Omental fat pad (tissue), 4 donors: Measurements from ENCODE around the gene MPST. TPM values are rescaled to one million over a fixed set of nuclear protein-coding genes. Genes with fewer than 3 reads are reported as not detected.

Source experiments
- ATAC-seq: fragments of 150-250 bp; one replicate; pipeline ENCODE4 v1.9.1; 2016; ENCODE audit warnings: mild to moderate bottlenecking, moderate library complexity; ENCODE audit not compliant: low FRiP score
- DNase-seq: peaks from one replicate; pipeline ENCODE4 v3.0.0-alpha.2; 2019; ENCODE audit warnings: low spot score
- CTCF ChIP-seq, 3 donors: fragments of 450-650 bp; IDR thresholded peaks; one replicate each; pipeline ENCODE4 v1.5.1; 2016 to 2017; ENCODE audit warnings: antibody characterized with exemption in 3 of 3, mild to moderate bottlenecking in 3 of 3, moderate library complexity in 2 of 3
- total RNA-seq, 4 donors: library from RNA; depleted of rRNA; stranded (reverse); fragments of >200 nt; gene quantifications; one replicate each; pipeline ENCODE4 v1.1.0, GENCODE V29; 2016

MPST gene
- total RNA-seq, 4 donors from 2014 or later = 73.9 to 193 (median 145) TPM

GRCh38 chr22:37057226-37057625, 37.7 kb downstream of the MPST start:
- DNase-seq (no peak), ATAC-seq (no peak)
- TF ChIP-seq CTCF (IDR thresholded peaks at IDR 0.05) = no peak

- DNase-seq (no peak), ATAC-seq (no peak)
Observed at GRCh38 chr22:37057796-37058510, 38.4 kb downstream of the MPST start.

GRCh38 chr22:37058917-37059701, 39.6 kb downstream of the MPST start:
- ATAC-seq (no peak), DNase-seq (no peak)
- no peak for TF ChIP-seq CTCF (IDR thresholded peaks at IDR 0.05)

More at GRCh38 chr22:37057796-37058510, 38.4 kb downstream of the MPST start:
- no peak for TF ChIP-seq CTCF (IDR thresholded peaks at IDR 0.05)

GRCh38 chr22:37059876-37060449, 40.4 kb downstream of the MPST start:
- no peak for TF ChIP-seq CTCF (IDR thresholded peaks at IDR 0.05)
- DNase-seq (no peak), ATAC-seq (no peak)

GRCh38 chr22:37060801-37061610, 41.5 kb downstream of the MPST start:
- no peak for TF ChIP-seq CTCF (IDR thresholded peaks at IDR 0.05)
- DNase-seq = no peak
- ATAC-seq = no peak

GRCh38 chr22:37061611-37062375, 42.3 kb downstream of the MPST start:
- DNase-seq (no peak), ATAC-seq (no peak)
- TF ChIP-seq CTCF (IDR thresholded peaks at IDR 0.05) = no peak
